Heart right ventricle (tissue), 16 donors: ENCODE results near the gene COCH. TPM values are rescaled to one million over a fixed set of nuclear protein-coding genes. Genes with fewer than 3 reads are reported as not detected.

Source experiments
- ATAC-seq, 8 donors: fragments of 200-7000 bp; cut with Tn5 transposase; one replicate each; pipeline ENCODE4 v1.9.1; 2020; ENCODE audit warnings: mild to moderate bottlenecking in 8 of 8, moderate library complexity in 8 of 8, moderate number of reproducible peaks in 1 of 8
- DNase-seq, 2 donors: peaks; one replicate each; pipeline ENCODE4 v3.0.0-alpha.2; 2020
- H3K27ac ChIP-seq, 10 donors: fragments of 200-600 bp; sonication (generic) in 2 of 10; one replicate each; pipeline versions ENCODE4 v1.5.0 to v1.8.0; 2020 to 2022; ENCODE audit warnings: mild to moderate bottlenecking in 3 of 10
- H3K27me3 ChIP-seq, 7 donors: fragments of 200-600 bp; one replicate each; pipeline ENCODE4 v1.8.0; 2021 to 2022; ENCODE audit warnings: mild to moderate bottlenecking in 2 of 7
- H3K36me3 ChIP-seq, 9 donors: fragments of 200-600 bp; sonication (generic) in 1 of 9; one replicate each; pipeline versions ENCODE4 v1.5.0 to v1.8.0; 2020 to 2022; ENCODE audit warnings: mild to moderate bottlenecking in 2 of 9
- H3K4me1 ChIP-seq, 9 donors: fragments of 200-600 bp; sonication (generic) in 1 of 9; one replicate each; pipeline versions ENCODE4 v1.5.0 to v1.8.0; 2020 to 2022; ENCODE audit warnings: mild to moderate bottlenecking in 4 of 9
- H3K4me3 ChIP-seq, 10 donors: fragments of 200-600 bp; sonication (generic) in 2 of 10; one replicate each; pipeline versions ENCODE4 v1.5.0 to v1.8.0; 2020 to 2022; ENCODE audit warnings: mild to moderate bottlenecking in 7 of 10, moderate library complexity in 2 of 10
- H3K9me3 ChIP-seq, 11 donors: fragments of 200-600 bp in 10 of 11; sonication (generic) in 2 of 11; one replicate each; pipeline versions ENCODE4 v1.5.0 to v1.8.0; 2013 to 2022; ENCODE audit warnings: mild to moderate bottlenecking in 2 of 11, control low read depth in 1 of 11, moderate library complexity in 1 of 11
- WGBS, 2 donors: extraction: QIAGEN DNeasy Blood & Tissue Kit; methylation state at CpG; one replicate each; pipeline ENCODE4 v1.1.7; 2013; ENCODE audit warnings: inconsistent platforms in 1 of 2; 5-methylcytosine and 5-hydroxymethylcytosine counted together
- intact Hi-C, 10 donors: fragments of 100-400 bp; cut with DNase I; formaldehyde crosslinking; loops; one replicate each; pipeline versions ENCODE4 v1.11.1 to v1.14.2; 2022
- polyA plus RNA-seq, 2 donors: library from polyadenylated mRNA; stranded (reverse); fragments of 200-250 nt; gene quantifications; one replicate each; pipeline ENCODE4 v1.2.3, GENCODE V29; 2013
- total RNA-seq, 10 donors: library from RNA; stranded (reverse); fragmentation: NEBNext Ultra II Directional in 3 of 10; extraction: Animal tissue kit (Norgen Biotek cat#: 25700) in 3 of 10; gene quantifications; one replicate each; pipeline versions ENCODE4 v1.2.1 to v1.2.4, GENCODE V29; 2021 to 2023
- TF ChIP-seq, protein P1 (sequence below), 9 donors: fragments of 200-600 bp; sonication (generic) in 2 of 9; IDR thresholded peaks; one replicate each; pipeline versions ENCODE4 v1.5.0 to v1.8.0; 2021 to 2022; ENCODE audit warnings: antibody characterized with exemption in 9 of 9, mild to moderate bottlenecking in 5 of 9, moderate library complexity in 1 of 9
- donor health status: Arrhythmogenic right ventricular cardiomyopathy.
- donor health status: ischemic (EF 13 %, LVEDD 7.1; RV severe dilation, severe dysfunction).
- donor health status: healthy with polysubstance abuse.
- donor health status: DM: no; HTN: yes; CAD: no.
- donor health status: DM: no; HTN: no; CAD: no.
- donor health status: ischemic (EF 25% LVEDD 6.9; RV normal size, moderate dysfunction).
- donor health status: ischemic (EF 25% LVEDD 5.7; RV mildly dilated, moderate dysfunction).
- donor health status: healthy.
- donor health status: DM: yes; HTN: yes; CAD: no.
- donor health status: Ischemic cardiomyopathy.
- donor health status: ischemic (EF 35%, LVEDD 5.7; RV mildly dilated, moderate dysfunction).
- donor health status: nonischemic (EF 11% LVEDD 7.7; RV severe dilation, severe dysfunction).
- donor health status: DM: yes; HTN: yes; CAD: no.
- donor health status: PGD.
- donor health status: ischemic (EF 29% LVEDD 5.4; RV normal size, mild dysfunction).
- donor health status: nonischemic (EF 23%, LVEDD 6.1; RV moderate dilation, normal function).

COCH gene
- total and polyA plus RNA-seq, 12 donors: 0.13 to 2.9 (median 0.94) TPM

DNA sequence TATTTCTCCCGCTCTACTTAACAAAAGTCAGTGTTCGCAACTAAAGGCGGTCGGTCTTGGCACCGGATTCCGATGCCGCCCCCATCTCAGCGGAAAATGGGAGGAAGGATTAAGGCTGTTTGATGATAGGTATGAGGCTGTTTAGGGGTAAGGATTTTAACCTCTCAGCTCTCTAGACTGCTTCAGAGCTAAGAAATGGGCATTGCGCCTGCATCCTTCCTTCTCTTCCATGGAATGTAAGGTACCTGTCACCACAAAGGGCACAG is 1.4 kb downstream of the COCH start:
- DNase-seq: no peak
- Histone ChIP-seq H3K27ac (no peak overlapping the region), H3K9me3 (no peaks in the 10 kb centered on the region), H3K27me3 (peaks cover 9 to 70% (median 56%) of the 10 kb centered on the region in 7 donors), H3K4me3 (peak overlapping the region in 1 of 10 donors; percentile 57), H3K36me3 (no peaks in the 10 kb centered on the region), H3K4me1 (peaks cover 11 to 21% (median 16%) of the 10 kb centered on the region in 9 donors)
- TF ChIP-seq, protein P1, sequence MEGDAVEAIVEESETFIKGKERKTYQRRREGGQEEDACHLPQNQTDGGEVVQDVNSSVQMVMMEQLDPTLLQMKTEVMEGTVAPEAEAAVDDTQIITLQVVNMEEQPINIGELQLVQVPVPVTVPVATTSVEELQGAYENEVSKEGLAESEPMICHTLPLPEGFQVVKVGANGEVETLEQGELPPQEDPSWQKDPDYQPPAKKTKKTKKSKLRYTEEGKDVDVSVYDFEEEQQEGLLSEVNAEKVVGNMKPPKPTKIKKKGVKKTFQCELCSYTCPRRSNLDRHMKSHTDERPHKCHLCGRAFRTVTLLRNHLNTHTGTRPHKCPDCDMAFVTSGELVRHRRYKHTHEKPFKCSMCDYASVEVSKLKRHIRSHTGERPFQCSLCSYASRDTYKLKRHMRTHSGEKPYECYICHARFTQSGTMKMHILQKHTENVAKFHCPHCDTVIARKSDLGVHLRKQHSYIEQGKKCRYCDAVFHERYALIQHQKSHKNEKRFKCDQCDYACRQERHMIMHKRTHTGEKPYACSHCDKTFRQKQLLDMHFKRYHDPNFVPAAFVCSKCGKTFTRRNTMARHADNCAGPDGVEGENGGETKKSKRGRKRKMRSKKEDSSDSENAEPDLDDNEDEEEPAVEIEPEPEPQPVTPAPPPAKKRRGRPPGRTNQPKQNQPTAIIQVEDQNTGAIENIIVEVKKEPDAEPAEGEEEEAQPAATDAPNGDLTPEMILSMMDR (IDR thresholded peaks at IDR 0.05): no peak
- intact Hi-C loops: loop anchor here in 1 of 10 donors (10.0 kb wide), 1 partner anchor 1811 kb away; no protein-coding TSS in a partner anchor
- ATAC-seq: no peak
- WGBS, 2 donors: 21 to 25% methylated on average over 9 of the region's 9 CpGs

GRCh38 chr14:30876692-30877091 is 2.3 kb downstream of the COCH start:
- 76 to 81% methylated on average over 4 of the region's 4 CpGs for WGBS, 2 donors
- ATAC-seq (no peak), DNase-seq (no peak)
- intact Hi-C loops: loop anchor here in 1 of 10 donors (10.0 kb wide), 1 partner anchor 1812 kb away; no protein-coding TSS in a partner anchor
- Histone ChIP-seq H3K36me3 (no peaks in the 10 kb centered on the region), H3K4me1 (peaks cover 11 to 21% (median 16%) of the 10 kb centered on the region in 9 donors), H3K27me3 (peaks cover 9 to 69% (median 48%) of the 10 kb centered on the region in 7 donors), H3K9me3 (no peaks in the 10 kb centered on the region), H3K27ac (no peak overlapping the region), H3K4me3 (no peak overlapping the region)
- TF ChIP-seq, protein P1 (IDR thresholded peaks at IDR 0.05): no peak

- ATAC-seq (no peak), DNase-seq (no peak)
- TF ChIP-seq, protein P1 (IDR thresholded peaks at IDR 0.05): no peak
- H3K27me3 ChIP-seq: peaks cover 0 to 12% (median 0%) of the 10 kb centered on the region in 7 donors
- WGBS, 2 donors: 39 to 88% methylated on average over 1 of the region's 1 CpG
- no peaks in the 10 kb centered on the region for H3K9me3 ChIP-seq
- intact Hi-C loops: no loop called here
- H3K27ac ChIP-seq: no peak overlapping the region
- no peaks in the 10 kb centered on the region for H3K36me3 ChIP-seq
- H3K4me3 ChIP-seq: no peak overlapping the region
- H3K4me1 ChIP-seq: no peaks in the 10 kb centered on the region
These were observed 8.1 kb downstream of the COCH start for GRCh38 chr14:30882431-30882830.

GRCh38 chr14:30883508-30884294 is 9.3 kb downstream of the COCH start:
- DNase-seq (no peak), ATAC-seq (no peak)
- no peak overlapping the region for H3K27ac ChIP-seq
- WGBS, 2 donors: 80 to 85% methylated on average over 6 of the region's 6 CpGs
- TF ChIP-seq, protein P1 (IDR thresholded peaks at IDR 0.05): no peak
- intact Hi-C loops: no loop called here
- no peaks in the 10 kb centered on the region for H3K9me3 ChIP-seq
- H3K36me3 ChIP-seq: no peaks in the 10 kb centered on the region
- peaks cover 0 to under 1% (median 0%) of the 10 kb centered on the region in 7 donors for H3K27me3 ChIP-seq
- H3K4me3 ChIP-seq: no peak overlapping the region
- no peaks in the 10 kb centered on the region for H3K4me1 ChIP-seq
